CD4-positive, CD25-positive, alpha-beta regulatory T cell (primary cell): Measurements from ENCODE around the gene CNPY4. TPM values are rescaled to one million over a fixed set of nuclear protein-coding genes. Genes with fewer than 3 reads are reported as not detected.

ENCODE experiments used
- ATAC-seq, 2 donors: fragments of 150-1000 bp; cut with Tn5 transposase; one replicate each; pipeline ENCODE4 v1.10.0; 2021; ENCODE audit warnings: low read depth in 2 of 2, moderate number of reproducible peaks in 2 of 2, moderate library complexity in 1 of 2
- DNase-seq, 3 donors: peaks; one replicate each; pipeline versions ENCODE4 v3.0.0 to v3.0.0-alpha.2; 2012 to 2022; ENCODE audit warnings: mixed read lengths in 1 of 3
- H3K27ac ChIP-seq: one replicate; pipeline ENCODE4 v1.7.0; 2013; ENCODE audit warnings: mild to moderate bottlenecking, low read length; ENCODE audit not compliant: insufficient read depth, poor library complexity, severe bottlenecking
- H3K27me3 ChIP-seq: one replicate; pipeline ENCODE4 v1.7.0; 2013; ENCODE audit warnings: low read length; ENCODE audit not compliant: control insufficient read depth, insufficient read depth
- H3K36me3 ChIP-seq: one replicate; pipeline ENCODE4 v1.7.0; 2013; ENCODE audit warnings: mild to moderate bottlenecking, low read length, moderate library complexity; ENCODE audit not compliant: control insufficient read depth, insufficient read depth
- H3K4me1 ChIP-seq: 2 replicates; pipeline ENCODE4 v1.7.0; 2013; ENCODE audit warnings: mild to moderate bottlenecking, low read length; ENCODE audit not compliant: insufficient read depth, control insufficient read depth, poor library complexity, severe bottlenecking
- H3K4me3 ChIP-seq: one replicate; pipeline ENCODE4 v1.7.0; 2013; ENCODE audit warnings: low read depth, mild to moderate bottlenecking, low read length, moderate library complexity
- H3K9me3 ChIP-seq, 2 experiments: 1 replicate in 1 of 2; 2 replicates in 1 of 2; pipeline ENCODE4 v1.7.0; 2013; ENCODE audit warnings: low read length in 2 of 2, mild to moderate bottlenecking in 1 of 2, moderate library complexity in 1 of 2; ENCODE audit not compliant: control insufficient read depth in 2 of 2
- H3K27ac Mint-ChIP-seq, 3 donors: one replicate each; pipeline ENCODE4 v1.8.0; 2020 to 2022; ENCODE audit warnings: mild to moderate bottlenecking in 3 of 3, mixed read lengths in 3 of 3, moderate library complexity in 2 of 3
- H3K27me3 Mint-ChIP-seq: one replicate; pipeline ENCODE4 v1.8.0; 2022; ENCODE audit warnings: mild to moderate bottlenecking, mixed read lengths
- H3K36me3 Mint-ChIP-seq: one replicate; pipeline ENCODE4 v1.8.0; 2020; ENCODE audit warnings: mixed read lengths
- H3K4me1 Mint-ChIP-seq, 4 donors: one replicate each; pipeline ENCODE4 v1.8.0; 2020 to 2022; ENCODE audit warnings: mixed read lengths in 4 of 4, mild to moderate bottlenecking in 1 of 4
- H3K4me3 Mint-ChIP-seq, 4 donors: one replicate each; pipeline ENCODE4 v1.8.0; 2020 to 2022; ENCODE audit warnings: mild to moderate bottlenecking in 4 of 4, mixed read lengths in 4 of 4, moderate library complexity in 3 of 4
- H3K9me3 Mint-ChIP-seq, 7 donors: one replicate each; pipeline ENCODE4 v1.8.0; 2020 to 2022; ENCODE audit warnings: mixed read lengths in 7 of 7, mild to moderate bottlenecking in 3 of 7, moderate library complexity in 2 of 7
- polyA plus RNA-seq, 4 donors: library from polyadenylated mRNA; unstranded; fragments of 300-500 nt; fragmentation: Illumina TruSeq; gene quantifications; one replicate each; pipeline ENCODE4 v1.2.3, GENCODE V29; 2021
- total RNA-seq: library from RNA; stranded (reverse); gene quantifications from one replicate; pipeline ENCODE4 v1.2.3, GENCODE V29; 2022

The CNPY4 gene
- total and polyA plus RNA-seq, 5 donors from 2014 or later = 14.1 to 20.7 (median 19.8) TPM

- H3K27ac ChIP-seq = no peak overlapping the region
- H3K4me1 Mint-ChIP-seq = peaks cover 0 to 54% (median 18%) of the 10 kb centered on the region in 4 donors
- H3K9me3 Mint-ChIP-seq = no peaks in the 10 kb centered on the region
- H3K27me3 ChIP-seq = no peaks in the 10 kb centered on the region
- peaks cover 73% of the 10 kb centered on the region for H3K36me3 Mint-ChIP-seq
- no peak overlapping the region for H3K27ac Mint-ChIP-seq
- peaks cover 5% of the 10 kb centered on the region for H3K27me3 Mint-ChIP-seq
- no peaks in the 10 kb centered on the region for H3K9me3 ChIP-seq
- H3K36me3 ChIP-seq = peaks cover 81% of the 10 kb centered on the region
- ATAC-seq (no peak), DNase-seq (no peak)
- H3K4me3 Mint-ChIP-seq = peak overlapping the region in 1 of 4 donors; percentile 66
- H3K4me1 ChIP-seq = peaks cover 9% of the 10 kb centered on the region
- no peak overlapping the region for H3K4me3 ChIP-seq
Observed at GRCh38 chr7:100093925-100094486, 25.4 kb upstream of the CNPY4 start.

- Mint-ChIP-seq H3K27ac (peak overlapping the region in 1 of 3 donors; percentile 48), H3K4me1 (peaks cover 0 to 56% (median 21%) of the 10 kb centered on the region in 4 donors), H3K9me3 (no peaks in the 10 kb centered on the region), H3K4me3 (no peak overlapping the region), H3K36me3 (peaks cover 72% of the 10 kb centered on the region), H3K27me3 (peaks cover 4% of the 10 kb centered on the region)
- H3K4me3 ChIP-seq = no peak overlapping the region
- DNase-seq (no peak), ATAC-seq (no peak)
- peaks cover 84% of the 10 kb centered on the region for H3K36me3 ChIP-seq
- H3K4me1 ChIP-seq = peaks cover 15% of the 10 kb centered on the region
- no peaks in the 10 kb centered on the region for H3K9me3 ChIP-seq
- no peak overlapping the region for H3K27ac ChIP-seq
- no peaks in the 10 kb centered on the region for H3K27me3 ChIP-seq
Observed at GRCh38 chr7:100095289-100095688, 24.1 kb upstream of the CNPY4 start.

- H3K27ac ChIP-seq = no peak overlapping the region
- no peak overlapping the region for H3K4me3 ChIP-seq
- no peaks in the 10 kb centered on the region for H3K27me3 ChIP-seq
- peak overlapping the region in 1 of 4 donors; percentile 61 for H3K4me3 Mint-ChIP-seq
- H3K27me3 Mint-ChIP-seq = peaks cover 8% of the 10 kb centered on the region
- DNase-seq = no peak
- peaks cover 0 to 54% (median 22%) of the 10 kb centered on the region in 4 donors for H3K4me1 Mint-ChIP-seq
- H3K36me3 ChIP-seq = peaks cover 84% of the 10 kb centered on the region
- H3K36me3 Mint-ChIP-seq = peaks cover 68% of the 10 kb centered on the region
- ATAC-seq = no peak
- H3K4me1 ChIP-seq = peaks cover 17% of the 10 kb centered on the region
- H3K9me3 Mint-ChIP-seq = no peaks in the 10 kb centered on the region
- no peaks in the 10 kb centered on the region for H3K9me3 ChIP-seq
- H3K27ac Mint-ChIP-seq = no peak overlapping the region
Observed at GRCh38 chr7:100095704-100096103, 23.7 kb upstream of the CNPY4 start.

DNA sequence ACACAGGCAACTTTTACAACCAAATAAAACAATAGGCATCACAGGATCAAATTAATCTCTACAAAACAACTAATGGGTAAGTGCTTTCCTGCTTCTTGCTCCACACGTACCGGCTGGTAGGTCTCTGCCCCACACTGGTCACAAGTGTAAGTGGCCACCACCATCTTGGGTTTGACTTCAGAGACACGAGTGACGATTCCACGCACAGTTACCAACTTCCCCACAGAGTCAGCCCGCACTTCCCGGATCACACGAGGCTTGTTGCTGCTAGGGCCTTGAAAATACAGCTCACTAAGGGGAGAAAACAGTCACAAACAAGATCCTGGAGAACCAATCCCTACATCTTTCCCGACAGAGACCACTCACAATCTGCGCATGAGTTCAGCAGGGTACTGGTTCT is 20.5 kb upstream of the CNPY4 start:
- Histone ChIP-seq H3K36me3 (peaks cover 52% of the 10 kb centered on the region), H3K27me3 (no peaks in the 10 kb centered on the region), H3K27ac (no peak overlapping the region), H3K4me3 (no peak overlapping the region), H3K9me3 (no peaks in the 10 kb centered on the region), H3K4me1 (peaks cover 29% of the 10 kb centered on the region)
- H3K4me3 Mint-ChIP-seq = peak overlapping the region; percentile 73 to 99 (median 95)
- peaks cover 0 to 55% (median 26%) of the 10 kb centered on the region in 4 donors for H3K4me1 Mint-ChIP-seq
- H3K27ac Mint-ChIP-seq = peak overlapping the region; percentile 93 to 97 (median 94)
- no peak for ATAC-seq
- DNase-seq = no peak
- peaks cover 40% of the 10 kb centered on the region for H3K36me3 Mint-ChIP-seq
- peaks cover 15% of the 10 kb centered on the region for H3K27me3 Mint-ChIP-seq
- peaks cover 0 to 2% (median 0%) of the 10 kb centered on the region in 7 donors for H3K9me3 Mint-ChIP-seq

GRCh38 chr7:100099452-100099851 is 20.0 kb upstream of the CNPY4 start:
- H3K4me1 ChIP-seq = peaks cover 29% of the 10 kb centered on the region
- peaks cover 46% of the 10 kb centered on the region for H3K36me3 ChIP-seq
- H3K27ac ChIP-seq = peak overlapping the region; percentile 95
- Mint-ChIP-seq H3K9me3 (peaks cover 0 to 2% (median 0%) of the 10 kb centered on the region in 7 donors), H3K36me3 (peaks cover 39% of the 10 kb centered on the region), H3K27me3 (peaks cover 15% of the 10 kb centered on the region), H3K27ac (peak overlapping the region; percentile 93 to 97 (median 94)), H3K4me1 (peaks cover 0 to 54% (median 26%) of the 10 kb centered on the region in 4 donors), H3K4me3 (peak overlapping the region; percentile 95 to 99 (median 96))
- ATAC-seq (no peak), DNase-seq (no peak)
- peak overlapping the region; percentile 92 for H3K4me3 ChIP-seq
- no peaks in the 10 kb centered on the region for H3K27me3 ChIP-seq
- H3K9me3 ChIP-seq = no peaks in the 10 kb centered on the region

- Mint-ChIP-seq H3K27ac (peak overlapping the region; percentile 93 to 97 (median 94)), H3K4me3 (peak overlapping the region; percentile 95 to 99 (median 96)), H3K27me3 (peaks cover 15% of the 10 kb centered on the region), H3K9me3 (peaks cover 0 to 2% (median 0%) of the 10 kb centered on the region in 7 donors), H3K4me1 (peaks cover 0 to 50% (median 26%) of the 10 kb centered on the region in 4 donors), H3K36me3 (peaks cover 34% of the 10 kb centered on the region)
- ATAC-seq (peak; percentile 70 to 75), DNase-seq (peak; percentile 81 to 95 (median 93))
- Histone ChIP-seq H3K4me1 (peaks cover 29% of the 10 kb centered on the region), H3K27me3 (no peaks in the 10 kb centered on the region), H3K27ac (peak overlapping the region; percentile 95), H3K36me3 (peaks cover 37% of the 10 kb centered on the region), H3K4me3 (peak overlapping the region; percentile 92), H3K9me3 (no peaks in the 10 kb centered on the region)
Observed at GRCh38 chr7:100100420-100101015, 18.9 kb upstream of the CNPY4 start.

- peak; percentile 94 to 98 (median 95) for DNase-seq
- H3K27ac Mint-ChIP-seq = peak within 1 kb of the TSS; percentile 93 to 97 (median 94)
- H3K4me1 Mint-ChIP-seq = peaks cover 0 to 46% (median 26%) of the 10 kb centered on the region in 4 donors
- Histone ChIP-seq H3K36me3 (peaks cover 29% of the 10 kb centered on the region), H3K4me3 (peak within 1 kb of the TSS; percentile 92), H3K9me3 (no peaks in the 10 kb centered on the region), H3K4me1 (peaks cover 29% of the 10 kb centered on the region), H3K27ac (peak within 1 kb of the TSS; percentile 95), H3K27me3 (no peaks in the 10 kb centered on the region)
- peaks cover 27% of the 10 kb centered on the region for H3K36me3 Mint-ChIP-seq
- peak within 1 kb of the TSS; percentile 95 to 99 (median 96) for H3K4me3 Mint-ChIP-seq
- H3K27me3 Mint-ChIP-seq = peaks cover 15% of the 10 kb centered on the region
- ATAC-seq = peak; percentile 89 to 92
- peaks cover 0 to 2% (median 0%) of the 10 kb centered on the region in 7 donors for H3K9me3 Mint-ChIP-seq
Observed at GRCh38 chr7:100101016-100101862, 18.2 kb upstream of the CNPY4 start, which contains the start of the genes AP4M1 and MCM7. Gene AP4M1, plus strand, starts transcription at chr7:100101643. Its CDS starts 72 bp downstream, at chr7:100101715. Gene MCM7, minus strand, starts transcription at chr7:100101397. Its CDS starts 103 bp downstream, at chr7:100101294.
